ENCODE measurements around the gene PACS2.

PACS2 gene

DNA sequence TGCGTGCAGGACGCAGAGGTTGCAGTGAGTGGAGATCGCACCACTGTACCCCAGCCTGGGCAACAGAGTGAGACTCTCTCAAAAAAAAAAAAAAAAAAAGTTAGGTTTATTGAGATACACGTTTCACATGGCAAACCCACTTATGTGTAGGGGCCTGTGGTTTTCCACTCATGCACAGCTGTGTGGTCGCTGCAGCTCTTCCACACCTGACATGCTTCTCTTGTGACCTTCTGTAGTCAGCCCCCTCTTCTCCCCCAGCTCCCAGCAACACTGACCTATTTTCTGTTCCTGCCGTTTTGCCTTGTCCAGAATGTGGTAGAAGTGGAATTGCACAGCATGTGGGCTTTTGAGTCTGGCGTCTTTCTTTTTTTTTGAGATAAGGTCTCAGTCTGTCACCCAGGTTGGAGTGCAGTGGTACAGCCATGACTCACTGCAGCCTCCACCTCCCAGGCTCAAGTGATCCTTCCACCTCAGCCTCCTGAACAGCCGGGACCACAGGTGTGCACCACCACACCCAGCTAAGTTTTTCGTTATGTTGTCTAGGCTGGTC lies 113.5 kb downstream of the PACS2 start:
- peaks cover 2% of the 10 kb centered on the region for H3K36me3 ChIP-seq (replicated peaks)
- in situ Hi-C loops (cut with HindIII; ENCODE audit: low pct_ligation_motif_present, low sequenced_read_pairs) = no loop called here
- TF ChIP-seq CTCF (IDR thresholded peaks at IDR 0.05; ENCODE audit: low read depth, low read length, missing control alignments) = no peak
- DNase-seq = no peak
- H3K27ac ChIP-seq = no peak overlapping the region
- H3K27me3 ChIP-seq (replicated peaks) = no peaks in the 10 kb centered on the region
- H3K4me3 ChIP-seq (ENCODE audit: low read depth, low read length) = no peak overlapping the region

DNA sequence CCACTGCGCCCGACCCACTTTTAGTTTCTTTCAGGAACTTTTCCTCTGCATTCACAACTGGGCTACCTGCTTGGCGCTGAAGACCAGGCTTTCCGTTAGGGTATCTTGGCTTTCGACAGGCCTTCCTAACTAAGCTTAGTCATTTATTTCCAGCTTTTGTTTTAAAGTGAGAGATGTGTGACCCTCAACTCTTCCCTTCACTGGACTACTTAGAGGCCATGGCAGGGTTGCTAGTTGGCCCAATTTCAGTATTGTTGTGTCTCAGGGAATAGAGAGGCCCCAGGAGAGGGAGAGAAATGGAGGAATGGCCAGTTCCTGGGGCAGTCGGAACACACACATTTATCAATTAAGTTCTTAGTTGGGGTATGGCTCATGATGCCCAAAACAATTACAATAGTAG lies 115.5 kb downstream of the PACS2 start:
- no peak for DNase-seq
- Histone ChIP-seq H3K27ac (no peak overlapping the region), H3K4me3 (ENCODE audit: low read depth, low read length) (no peak overlapping the region), H3K36me3 (replicated peaks) (peaks cover 2% of the 10 kb centered on the region), H3K27me3 (replicated peaks) (no peaks in the 10 kb centered on the region)
- TF ChIP-seq CTCF (IDR thresholded peaks at IDR 0.05; ENCODE audit: low read depth, low read length, missing control alignments) = no peak
- in situ Hi-C loops (cut with HindIII; ENCODE audit: low pct_ligation_motif_present, low sequenced_read_pairs) = no loop called here

- Histone ChIP-seq H3K36me3 (replicated peaks) (peaks cover 2% of the 10 kb centered on the region), H3K27ac (peak overlapping the region; percentile 66)
- DNase-seq = peak; percentile 76
Observed at GRCh38 chr14:105430565-105430964, 116.0 kb downstream of the PACS2 start.

GRCh38 chr14:105431256-105431655 lies 116.7 kb downstream of the PACS2 start:
- no peak for DNase-seq
- in situ Hi-C loops (cut with HindIII; ENCODE audit: low pct_ligation_motif_present, low sequenced_read_pairs) = no loop called here
- TF ChIP-seq CTCF (IDR thresholded peaks at IDR 0.05; ENCODE audit: low read depth, low read length, missing control alignments) = no peak
- Histone ChIP-seq H3K36me3 (replicated peaks) (peaks cover 2% of the 10 kb centered on the region), H3K27ac (peak overlapping the region; percentile 66), H3K27me3 (replicated peaks) (no peaks in the 10 kb centered on the region), H3K4me3 (ENCODE audit: low read depth, low read length) (no peak overlapping the region)

More at GRCh38 chr14:105430565-105430964, 116.0 kb downstream of the PACS2 start:
- H3K27me3 ChIP-seq (replicated peaks) = no peaks in the 10 kb centered on the region
- no peak overlapping the region for H3K4me3 ChIP-seq (ENCODE audit: low read depth, low read length)
- in situ Hi-C loops (cut with HindIII; ENCODE audit: low pct_ligation_motif_present, low sequenced_read_pairs) = no loop called here
- no peak for TF ChIP-seq CTCF (IDR thresholded peaks at IDR 0.05; ENCODE audit: low read depth, low read length, missing control alignments)

DNA sequence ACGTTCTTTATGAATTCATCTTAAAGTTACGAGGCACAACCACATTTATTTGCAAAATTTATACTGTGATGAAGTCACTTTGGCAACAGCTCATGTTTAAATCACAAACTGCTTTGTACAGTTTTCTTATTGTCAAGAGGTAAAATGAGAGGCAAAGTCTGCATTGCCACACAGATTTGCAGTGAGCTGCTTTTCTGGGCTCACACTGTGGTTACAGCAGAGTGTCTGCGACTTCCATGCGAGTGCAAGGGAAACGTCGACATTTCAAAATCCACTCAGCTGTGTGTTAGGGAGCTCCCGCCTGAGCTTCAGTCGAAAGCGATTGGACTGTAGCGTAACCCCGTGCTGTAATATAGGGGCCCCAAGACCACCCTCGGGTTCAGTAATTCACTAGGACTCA lies 118.1 kb downstream of the PACS2 start:
- Histone ChIP-seq H3K4me3 (ENCODE audit: low read depth, low read length) (no peak overlapping the region), H3K27me3 (replicated peaks) (no peaks in the 10 kb centered on the region), H3K36me3 (replicated peaks) (no peaks in the 10 kb centered on the region), H3K27ac (no peak overlapping the region)
- no peak for DNase-seq
- no peak for TF ChIP-seq CTCF (IDR thresholded peaks at IDR 0.05; ENCODE audit: low read depth, low read length, missing control alignments)
- in situ Hi-C loops (cut with HindIII; ENCODE audit: low pct_ligation_motif_present, low sequenced_read_pairs) = no loop called here

DNA sequence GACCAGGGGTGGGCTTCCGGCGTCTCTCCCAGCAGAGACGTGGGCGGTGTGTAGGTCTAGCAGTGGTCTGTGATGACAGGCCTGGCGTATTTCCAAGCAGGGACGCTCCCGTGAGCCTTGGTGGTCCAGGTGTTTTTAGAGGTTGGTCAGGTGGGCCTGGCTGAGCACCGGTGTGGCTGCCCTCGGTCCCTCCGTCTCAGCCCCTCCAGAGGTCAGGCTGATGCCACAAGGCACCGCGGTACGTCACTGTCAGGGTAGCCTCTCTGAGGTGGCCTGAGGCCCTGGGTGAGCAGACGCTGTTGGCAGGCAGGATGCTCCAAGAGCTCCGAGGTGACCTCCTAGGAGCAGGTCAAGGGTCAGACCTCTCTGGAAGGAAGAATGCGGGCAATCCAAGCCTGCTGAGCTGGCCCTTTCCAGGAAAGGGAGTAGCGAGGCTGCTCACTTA lies 118.6 kb downstream of the PACS2 start:
- no peak for TF ChIP-seq CTCF (IDR thresholded peaks at IDR 0.05; ENCODE audit: low read depth, low read length, missing control alignments)
- Histone ChIP-seq H3K27me3 (replicated peaks) (no peaks in the 10 kb centered on the region), H3K4me3 (ENCODE audit: low read depth, low read length) (no peak overlapping the region), H3K36me3 (replicated peaks) (no peaks in the 10 kb centered on the region), H3K27ac (no peak overlapping the region)
- in situ Hi-C loops (cut with HindIII; ENCODE audit: low pct_ligation_motif_present, low sequenced_read_pairs) = no loop called here
- no peak for DNase-seq

Data from brain microvascular endothelial cell (primary cell).